ENCODE measurements around the gene TOP3A.
A peak's percentile ranks its signal among the peaks of the same experiment; 100 is the strongest.

The TOP3A gene

GRCh38 chr17:18323007-18323406, 8.2 kb upstream of the TOP3A start:
- Histone ChIP-seq H3K36me3 (ENCODE audit: control insufficient read depth, insufficient read depth, low read length) (peaks cover 36% of the 10 kb centered on the region), H3K4me3 (replicated peaks; ENCODE audit: low read depth, low read length) (no peak overlapping the region), H3K27me3 (replicated peaks; ENCODE audit: control insufficient read depth, insufficient read depth, low read length) (no peaks in the 10 kb centered on the region)
- no peak for DNase-seq (ENCODE audit: extremely low read depth, insufficient read length)
- peak; percentile 20 for TF ChIP-seq CTCF (IDR thresholded peaks at IDR 0.05; ENCODE audit: insufficient read depth, low read length, poor library complexity, severe bottlenecking)

- peaks cover 35% of the 10 kb centered on the region for H3K36me3 ChIP-seq (ENCODE audit: control insufficient read depth, insufficient read depth, low read length)
- H3K4me3 ChIP-seq (replicated peaks; ENCODE audit: low read depth, low read length), result no peak overlapping the region
- no peak for TF ChIP-seq CTCF (IDR thresholded peaks at IDR 0.05; ENCODE audit: insufficient read depth, low read length, poor library complexity, severe bottlenecking)
Measured at GRCh38 chr17:18322522-18322921, 7.7 kb upstream of the TOP3A start.

GRCh38 chr17:18321309-18321708, 6.5 kb upstream of the TOP3A start:
- Histone ChIP-seq H3K27me3 (replicated peaks; ENCODE audit: control insufficient read depth, insufficient read depth, low read length) (no peaks in the 10 kb centered on the region), H3K4me3 (replicated peaks; ENCODE audit: low read depth, low read length) (no peak overlapping the region), H3K36me3 (ENCODE audit: control insufficient read depth, insufficient read depth, low read length) (peaks cover 33% of the 10 kb centered on the region)
- no peak for DNase-seq (ENCODE audit: extremely low read depth, insufficient read length)
- peak; percentile 5 for TF ChIP-seq CTCF (IDR thresholded peaks at IDR 0.05; ENCODE audit: insufficient read depth, low read length, poor library complexity, severe bottlenecking)

More at GRCh38 chr17:18322522-18322921, 7.7 kb upstream of the TOP3A start:
- no peaks in the 10 kb centered on the region for H3K27me3 ChIP-seq (replicated peaks; ENCODE audit: control insufficient read depth, insufficient read depth, low read length)
- DNase-seq (ENCODE audit: extremely low read depth, insufficient read length), result no peak

- no peak for TF ChIP-seq CTCF (IDR thresholded peaks at IDR 0.05; ENCODE audit: insufficient read depth, low read length, poor library complexity, severe bottlenecking)
- no peak overlapping the region for H3K4me3 ChIP-seq (replicated peaks; ENCODE audit: low read depth, low read length)
- H3K27me3 ChIP-seq (replicated peaks; ENCODE audit: control insufficient read depth, insufficient read depth, low read length), result no peaks in the 10 kb centered on the region
- DNase-seq (ENCODE audit: extremely low read depth, insufficient read length), result no peak
- peaks cover 33% of the 10 kb centered on the region for H3K36me3 ChIP-seq (ENCODE audit: control insufficient read depth, insufficient read depth, low read length)
Measured at GRCh38 chr17:18320301-18320700, 5.5 kb upstream of the TOP3A start.

GRCh38 chr17:18319604-18320256, 4.9 kb upstream of the TOP3A start:
- TF ChIP-seq CTCF (IDR thresholded peaks at IDR 0.05; ENCODE audit: insufficient read depth, low read length, poor library complexity, severe bottlenecking), result peak; percentile 49
- Histone ChIP-seq H3K4me3 (replicated peaks; ENCODE audit: low read depth, low read length) (no peak overlapping the region), H3K36me3 (ENCODE audit: control insufficient read depth, insufficient read depth, low read length) (peaks cover 32% of the 10 kb centered on the region), H3K27me3 (replicated peaks; ENCODE audit: control insufficient read depth, insufficient read depth, low read length) (no peaks in the 10 kb centered on the region)
- no peak for DNase-seq (ENCODE audit: extremely low read depth, insufficient read length)

Measured in GM06990 (cell line).